ENCODE data around the gene RB1.

RB1 gene

GRCh38 chr13:48493066-48493765 lies 189.7 kb downstream of the RB1 start:
- TF ChIP-seq GATA2 (IDR thresholded peaks at IDR 0.05; ENCODE audit: low read depth, low read length): no peak
- TF ChIP-seq GATA3 (IDR thresholded peaks at IDR 0.05; ENCODE audit: low read depth, low read length): no peak

DNA sequence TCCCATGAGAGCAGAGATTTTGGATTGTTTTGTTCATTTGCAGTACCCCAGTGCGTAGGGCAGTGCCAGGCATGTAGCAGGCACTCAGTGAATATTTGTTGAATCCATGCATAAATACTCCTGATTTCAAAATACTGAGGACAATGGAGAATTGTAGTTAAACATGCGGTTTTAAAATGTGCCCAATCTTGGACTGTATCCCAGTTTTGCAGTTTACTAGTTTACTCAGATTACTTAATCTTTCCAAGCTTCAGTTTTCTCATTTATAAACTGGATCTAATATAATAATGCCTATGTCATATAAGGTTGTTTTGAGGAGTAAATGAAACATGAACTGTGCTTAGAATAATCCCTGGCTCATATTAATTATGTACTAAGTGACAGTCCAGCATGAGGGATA lies 190.3 kb downstream of the RB1 start:
- no peak for TF ChIP-seq GATA3 (IDR thresholded peaks at IDR 0.05; ENCODE audit: low read depth, low read length)
- no peak for TF ChIP-seq GATA2 (IDR thresholded peaks at IDR 0.05; ENCODE audit: low read depth, low read length)

GRCh38 chr13:48494874-48495273 lies 191.3 kb downstream of the RB1 start:
- TF ChIP-seq GATA3 (IDR thresholded peaks at IDR 0.05; ENCODE audit: low read depth, low read length): no peak
- no peak for TF ChIP-seq GATA2 (IDR thresholded peaks at IDR 0.05; ENCODE audit: low read depth, low read length)

DNA sequence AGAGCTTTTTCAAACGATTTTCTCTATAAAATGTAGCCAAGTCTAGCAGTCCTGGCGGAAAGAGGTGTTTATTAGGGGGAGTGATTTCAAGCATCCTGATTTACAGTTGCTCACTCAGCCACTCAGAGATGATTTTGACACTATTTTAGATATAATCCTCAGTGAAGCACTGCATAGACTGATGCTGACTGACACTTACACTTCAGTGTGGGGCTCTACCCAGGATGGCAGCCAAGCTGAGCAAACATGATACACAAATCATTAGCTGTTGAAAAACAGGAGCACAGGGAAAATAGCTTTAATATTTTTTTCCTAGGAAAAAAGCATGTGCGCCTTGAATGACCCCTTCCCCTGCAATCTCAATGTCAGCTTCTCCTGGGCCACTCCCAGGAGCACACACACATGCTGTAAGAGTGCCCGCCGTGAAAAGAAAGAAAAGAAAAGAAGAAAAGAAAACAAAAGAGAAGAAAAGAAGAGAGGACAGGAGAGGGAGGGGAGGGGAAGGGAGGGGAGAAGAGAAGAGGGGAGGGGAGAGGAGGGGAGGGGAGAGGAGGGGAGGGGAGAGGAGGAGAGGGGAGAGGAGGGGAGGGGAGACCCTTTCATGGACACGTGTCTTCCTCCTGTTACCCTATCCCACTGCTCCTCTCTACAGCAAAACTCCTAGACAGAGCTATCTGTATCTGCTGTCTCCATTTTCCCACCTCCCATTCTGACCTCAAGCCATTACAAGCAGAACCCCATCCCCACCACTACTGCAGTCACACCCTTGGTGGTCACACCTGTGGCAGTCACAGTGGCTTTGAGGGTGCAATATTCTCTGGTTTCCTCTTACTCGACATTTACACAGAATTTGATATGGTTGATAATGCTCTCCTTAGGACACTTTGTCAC lies 193.0 kb downstream of the RB1 start:
- no peak for TF ChIP-seq GATA2 (IDR thresholded peaks at IDR 0.05; ENCODE audit: low read depth, low read length)

- TF ChIP-seq GATA2 (IDR thresholded peaks at IDR 0.05; ENCODE audit: low read depth, low read length) (no peak), GATA3 (IDR thresholded peaks at IDR 0.05; ENCODE audit: low read depth, low read length) (no peak)
These were observed 194.1 kb downstream of the RB1 start for GRCh38 chr13:48497669-48498068.

- TF ChIP-seq GATA2 (IDR thresholded peaks at IDR 0.05; ENCODE audit: low read depth, low read length) (no peak), GATA3 (IDR thresholded peaks at IDR 0.05; ENCODE audit: low read depth, low read length) (no peak)
These were observed 197.2 kb downstream of the RB1 start for GRCh38 chr13:48500652-48501197.

- TF ChIP-seq GATA2 (IDR thresholded peaks at IDR 0.05; ENCODE audit: low read depth, low read length) (no peak), GATA3 (IDR thresholded peaks at IDR 0.05; ENCODE audit: low read depth, low read length) (no peak)
These were observed 198.2 kb downstream of the RB1 start for GRCh38 chr13:48501705-48502104.

DNA sequence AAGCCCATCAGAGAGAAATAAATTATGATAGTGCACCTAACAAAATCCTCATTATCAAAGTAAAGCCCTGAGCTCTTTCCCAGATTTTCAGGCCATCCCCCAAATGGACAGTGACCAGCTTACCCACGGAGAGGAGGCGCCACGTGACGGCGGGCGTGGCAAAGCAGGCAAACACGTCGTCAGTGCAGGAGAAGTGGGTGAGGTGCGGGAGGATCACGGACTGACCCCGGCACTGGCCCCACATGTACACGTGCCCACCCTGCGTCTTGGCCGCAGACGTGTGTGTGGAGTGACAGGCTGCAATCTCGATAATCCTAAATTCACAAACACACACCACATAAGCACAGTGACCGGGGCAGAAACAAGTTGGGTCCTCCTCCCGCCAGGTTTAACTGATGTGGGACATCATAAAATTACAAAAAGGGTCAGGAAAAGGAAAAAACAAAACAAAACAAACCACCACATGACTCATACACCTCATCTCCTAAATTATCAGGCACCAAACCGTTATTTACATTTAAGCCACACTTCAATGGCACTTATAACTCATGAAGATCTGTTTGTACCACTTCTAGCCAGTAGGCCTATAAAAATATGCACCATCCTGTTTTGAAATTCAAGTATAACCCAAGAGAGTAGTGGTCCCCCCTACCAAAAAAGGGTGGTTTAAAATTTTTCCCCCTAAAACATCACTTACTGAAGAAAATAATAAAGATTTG lies 199.2 kb downstream of the RB1 start:
- no peak for TF ChIP-seq GATA2 (IDR thresholded peaks at IDR 0.05; ENCODE audit: low read depth, low read length)
- no peak for TF ChIP-seq GATA3 (IDR thresholded peaks at IDR 0.05; ENCODE audit: low read depth, low read length)

DNA sequence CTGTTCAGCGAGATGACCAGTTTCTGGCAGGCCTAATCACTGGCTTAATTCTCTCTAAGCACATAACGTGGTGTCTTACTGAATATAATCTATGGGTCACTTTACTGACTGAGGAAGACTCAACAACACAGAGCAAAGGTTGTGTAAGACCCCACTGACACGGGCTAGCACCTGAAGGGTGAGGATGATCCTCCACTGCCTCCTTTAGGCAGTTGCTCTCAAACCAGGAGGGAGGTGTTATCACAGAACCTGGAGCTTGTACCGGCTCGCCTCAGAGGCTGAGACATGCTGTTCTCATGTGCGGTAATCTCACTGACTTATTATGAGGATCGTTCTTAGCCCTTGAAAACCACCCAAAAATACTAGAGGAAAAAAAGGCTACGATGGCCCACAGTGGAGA lies 201.1 kb downstream of the RB1 start:
- no peak for TF ChIP-seq GATA2 (IDR thresholded peaks at IDR 0.05; ENCODE audit: low read depth, low read length)
- no peak for TF ChIP-seq GATA3 (IDR thresholded peaks at IDR 0.05; ENCODE audit: low read depth, low read length)

- TF ChIP-seq GATA3 (IDR thresholded peaks at IDR 0.05; ENCODE audit: low read depth, low read length): no peak
These were observed 201.5 kb downstream of the RB1 start for GRCh38 chr13:48505012-48505411.

- TF ChIP-seq GATA3 (IDR thresholded peaks at IDR 0.05; ENCODE audit: low read depth, low read length): no peak
- TF ChIP-seq GATA2 (IDR thresholded peaks at IDR 0.05; ENCODE audit: low read depth, low read length): no peak
These were observed 202.1 kb downstream of the RB1 start for GRCh38 chr13:48505597-48506091.

- TF ChIP-seq GATA2 (IDR thresholded peaks at IDR 0.05; ENCODE audit: low read depth, low read length) (no peak), GATA3 (IDR thresholded peaks at IDR 0.05; ENCODE audit: low read depth, low read length) (no peak)
These were observed 202.6 kb downstream of the RB1 start for GRCh38 chr13:48506092-48506701.

DNA sequence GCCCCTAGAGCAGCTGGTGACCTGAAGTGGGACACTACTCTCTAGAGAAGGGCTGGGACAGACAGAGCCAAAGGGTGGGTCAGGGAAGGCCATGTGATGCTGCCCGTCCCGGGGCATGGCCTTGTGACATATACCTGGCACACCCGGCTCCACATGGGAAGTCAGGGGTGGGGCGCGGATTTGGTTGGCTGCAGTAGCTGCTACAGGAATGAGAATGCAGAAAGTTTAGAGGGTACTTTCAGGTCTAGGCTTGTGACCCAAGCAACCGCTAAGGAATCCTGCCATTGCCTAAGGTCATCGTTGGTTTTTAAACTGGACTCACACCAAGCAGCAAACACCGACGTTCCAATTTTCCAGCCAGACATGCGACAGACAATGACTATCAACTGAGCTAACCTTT lies 203.5 kb downstream of the RB1 start:
- TF ChIP-seq GATA3 (IDR thresholded peaks at IDR 0.05; ENCODE audit: low read depth, low read length): no peak
- no peak for TF ChIP-seq GATA2 (IDR thresholded peaks at IDR 0.05; ENCODE audit: low read depth, low read length)

DNA sequence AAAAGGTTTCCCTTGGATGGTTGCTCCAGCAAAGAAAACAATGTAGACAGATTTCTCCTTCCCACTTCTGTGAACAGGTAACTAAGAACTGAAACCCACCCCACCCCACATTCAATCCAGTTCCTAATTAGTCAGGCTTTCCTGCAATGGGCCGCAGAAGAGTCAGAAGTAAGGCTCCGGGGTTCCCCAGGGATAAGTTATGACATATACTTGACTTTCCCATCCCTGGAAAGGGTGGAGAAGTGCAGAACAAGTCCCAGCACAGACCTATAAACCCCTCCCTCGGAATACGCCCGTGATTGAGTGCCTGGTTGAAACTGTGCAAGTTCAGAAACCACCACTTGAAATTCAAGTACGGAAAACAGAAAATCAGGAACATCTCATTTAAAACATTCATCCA lies 204.5 kb downstream of the RB1 start:
- TF ChIP-seq GATA3 (IDR thresholded peaks at IDR 0.05; ENCODE audit: low read depth, low read length) (no peak), GATA2 (IDR thresholded peaks at IDR 0.05; ENCODE audit: low read depth, low read length) (no peak)
